OCI-LY3 (cell line): ENCODE data around the gene TMEM59L.

Experiments used
- H2AFZ ChIP-seq: fragments of 200-600, 300-600 bp; shearing (Covaris generic); 2 replicates; pipeline ENCODE4 v1.6.0; 2014; ENCODE audit warnings: antibody characterized with exemption, low read depth, low read length
- H3K27ac ChIP-seq: fragments of 200-600, 300-600 bp; sonication (generic); 2 replicates; pipeline ENCODE4 v1.5.1; 2014; ENCODE audit warnings: mild to moderate bottlenecking, low read length, moderate library complexity, mixed read lengths
- H3K27me3 ChIP-seq: fragments of 200-600, 300-600 bp; sonication (generic); 2 replicates; pipeline ENCODE4 v1.6.1; 2014; ENCODE audit warnings: low read depth, low read length, mixed read lengths
- H3K36me3 ChIP-seq: fragments of 200-600, 300-600 bp; sonication (generic); replicated peaks from 2 replicates; pipeline ENCODE3; 2014; ENCODE audit warnings: low read depth, low read length, mixed read lengths
- H3K4me1 ChIP-seq: fragments of 300-600, 200-600 bp; sonication (generic); 2 replicates; pipeline ENCODE4 v1.6.1; 2014; ENCODE audit warnings: low read length, mixed read lengths
- H3K4me2 ChIP-seq: fragments of 200-600, 300-600 bp; sonication (generic); 2 replicates; pipeline ENCODE4 v1.6.1; 2014; ENCODE audit warnings: low read length, mixed read lengths
- H3K4me3 ChIP-seq: fragments of 300-600, 200-600 bp; sonication (generic); 2 replicates; pipeline ENCODE4 v1.5.1; 2014; ENCODE audit warnings: antibody characterized with exemption, mild to moderate bottlenecking, low read length, moderate library complexity
- H3K79me2 ChIP-seq: fragments of 300-600, 200-600 bp; shearing (Covaris generic); 2 replicates; pipeline ENCODE4 v1.6.1; 2014; ENCODE audit warnings: mild to moderate bottlenecking, low read length, mixed read lengths
- H3K9ac ChIP-seq: fragments of 300-600, 200-600 bp; shearing (Covaris generic); 2 replicates; pipeline ENCODE4 v1.6.0; 2014; ENCODE audit warnings: mild to moderate bottlenecking, low read length, moderate library complexity
- H3K9me3 ChIP-seq: fragments of 200-600, 300-600 bp; shearing (Covaris generic); 2 replicates; pipeline ENCODE4 v1.6.1; 2014; ENCODE audit warnings: low read length, mixed read lengths; ENCODE audit not compliant: insufficient read depth
- H4K20me1 ChIP-seq: fragments of 200-600, 300-600 bp; sonication (generic); 2 replicates; pipeline ENCODE4 v1.6.1; 2016; ENCODE audit warnings: low read length, mixed read lengths; ENCODE audit not compliant: insufficient read depth
- CTCF ChIP-seq: fragments of 200-600, 300-600 bp; sonication (generic); IDR thresholded peaks from 2 replicates; pipeline ENCODE4 v1.5.1; 2014; ENCODE audit warnings: antibody characterized with exemption, low read length, low read depth
- EZH2phosphoT487 ChIP-seq: fragments of 200-600 bp; shearing (Covaris generic); IDR thresholded peaks from 2 replicates; pipeline ENCODE4 v1.6.1; 2018; ENCODE audit warnings: antibody characterized with exemption, mixed run types, low read depth

TMEM59L gene

GRCh38 chr19:18612051-18612771 lies 459 bp upstream of the TMEM59L start:
- Histone ChIP-seq H3K36me3 (no peaks in the 10 kb centered on the region), H4K20me1 (no peaks in the 10 kb centered on the region), H3K27ac (no peak overlapping the region), H2AFZ (no peak overlapping the region; the same call in 1 of the 2 replicates), H3K9me3 (no peaks in the 10 kb centered on the region), H3K9ac (no peak overlapping the region), H3K4me3 (peak overlapping the region; percentile 73), H3K4me2 (peak overlapping the region; percentile 47), H3K4me1 (no peaks in the 10 kb centered on the region), H3K27me3 (peaks cover 44% of the 10 kb centered on the region), H3K79me2 (no peaks in the 10 kb centered on the region)
- TF ChIP-seq EZH2phosphoT487 (no peak), CTCF (no peak)

DNA sequence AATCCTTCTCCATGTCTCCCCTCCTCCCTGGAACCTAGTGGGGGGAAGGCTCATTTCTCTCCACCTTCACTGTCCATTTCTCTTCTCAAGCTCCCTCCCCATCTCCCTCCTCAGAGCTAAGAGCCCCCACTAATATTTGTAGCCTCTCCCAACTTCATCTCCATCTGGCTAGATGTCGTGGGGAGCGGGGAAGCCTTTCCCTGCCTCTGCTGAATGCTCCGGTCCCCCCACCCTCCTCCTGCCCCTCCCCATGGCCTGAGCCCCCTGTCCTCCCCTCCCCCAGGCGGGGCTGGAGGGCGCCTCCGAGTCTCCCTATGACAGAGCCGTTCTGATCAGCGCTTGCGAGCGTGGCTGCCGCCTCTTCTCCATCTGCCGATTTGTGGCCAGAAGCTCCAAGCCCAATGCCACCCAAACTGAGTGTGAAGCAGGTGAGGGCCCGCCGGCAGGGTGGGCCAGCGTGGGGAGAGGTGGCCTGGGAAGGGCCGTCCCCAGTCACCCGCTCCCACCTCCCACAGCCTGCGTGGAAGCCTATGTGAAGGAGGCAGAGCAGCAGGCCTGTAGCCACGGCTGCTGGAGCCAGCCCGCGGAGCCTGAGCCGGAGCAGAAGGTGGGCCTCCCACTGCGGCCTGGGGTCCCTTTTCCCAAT lies 1.0 kb downstream of the TMEM59L start:
- Histone ChIP-seq H3K27me3 (peaks cover 36% of the 10 kb centered on the region), H3K4me3 (no peak overlapping the region), H3K9me3 (no peaks in the 10 kb centered on the region), H2AFZ (no peak overlapping the region), H3K9ac (no peak overlapping the region), H3K4me2 (no peak overlapping the region), H3K4me1 (no peaks in the 10 kb centered on the region), H3K27ac (no peak overlapping the region), H3K79me2 (no peaks in the 10 kb centered on the region), H3K36me3 (no peaks in the 10 kb centered on the region), H4K20me1 (no peaks in the 10 kb centered on the region)
- TF ChIP-seq EZH2phosphoT487 (no peak), CTCF (no peak)

DNA sequence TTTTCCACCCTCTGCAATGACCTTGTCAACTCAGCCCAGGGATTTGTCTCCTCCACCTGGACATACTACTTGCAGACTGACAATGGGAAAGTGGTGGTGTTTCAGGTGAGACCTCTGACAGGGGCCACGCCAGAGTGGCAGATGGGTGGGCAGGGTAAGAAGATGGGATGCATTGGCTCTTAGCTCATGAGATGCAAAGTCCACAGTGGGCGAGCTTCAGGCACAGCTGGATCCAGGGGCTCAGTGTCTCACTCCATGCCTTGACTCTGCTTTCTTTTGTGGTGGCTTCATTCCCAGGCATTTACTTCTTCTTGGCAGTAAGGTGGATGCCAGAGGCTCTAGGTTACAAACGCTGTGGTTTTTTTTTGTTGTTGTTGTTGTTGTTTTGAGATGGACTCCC lies 3.4 kb downstream of the TMEM59L start:
- Histone ChIP-seq H3K4me2 (no peak overlapping the region), H4K20me1 (no peaks in the 10 kb centered on the region), H3K27ac (no peak overlapping the region), H3K4me1 (no peaks in the 10 kb centered on the region), H3K27me3 (peaks cover 18% of the 10 kb centered on the region; the same call in 1 of the 2 replicates), H3K79me2 (no peaks in the 10 kb centered on the region), H3K4me3 (no peak overlapping the region), H3K9ac (no peak overlapping the region), H3K36me3 (no peaks in the 10 kb centered on the region), H2AFZ (no peak overlapping the region), H3K9me3 (no peaks in the 10 kb centered on the region)
- TF ChIP-seq CTCF (no peak), EZH2phosphoT487 (no peak)

GRCh38 chr19:18617562-18617961 lies 4.9 kb downstream of the TMEM59L start:
- Histone ChIP-seq H3K9ac (no peak overlapping the region), H3K36me3 (no peaks in the 10 kb centered on the region), H4K20me1 (no peaks in the 10 kb centered on the region), H3K27ac (no peak overlapping the region), H3K27me3 (peaks cover 21% of the 10 kb centered on the region), H3K4me3 (no peak overlapping the region), H3K4me1 (no peaks in the 10 kb centered on the region), H3K79me2 (no peaks in the 10 kb centered on the region), H3K9me3 (no peaks in the 10 kb centered on the region), H2AFZ (no peak overlapping the region), H3K4me2 (no peak overlapping the region)
- no peak for TF ChIP-seq CTCF
- TF ChIP-seq EZH2phosphoT487 = no peak
